GM18951 (cell line): Measurements from ENCODE around the gene CNTN5.

ENCODE experiments used
- POLR2A ChIP-seq: IDR thresholded peaks from 4 replicates; pipeline ENCODE4 v1.6.1; 2011; ENCODE audit warnings: mild to moderate bottlenecking; ENCODE audit not compliant: insufficient read length, insufficient read depth; ENCODE audit errors: extremely low read depth
- in situ Hi-C: fragments of 300-500 bp; cut with MboI; formaldehyde crosslinking; loops from one replicate; pipeline ENCODE4 v1.12.0; 2022; ENCODE audit warnings: low sequenced_read_pairs, mixed read lengths, inconsistent platforms; ENCODE audit not compliant: unreplicated experiment

The CNTN5 gene

GRCh38 chr11:99545616-99546015, 524.9 kb downstream of the CNTN5 start:
- in situ Hi-C loops: no loop called here
- no peak for TF ChIP-seq POLR2A

GRCh38 chr11:99548264-99548663, 527.5 kb downstream of the CNTN5 start:
- in situ Hi-C loops: no loop called here
- no peak for TF ChIP-seq POLR2A

- in situ Hi-C loops: no loop called here
- no peak for TF ChIP-seq POLR2A
Measured at GRCh38 chr11:99554232-99554903, 533.6 kb downstream of the CNTN5 start.

- no peak for TF ChIP-seq POLR2A
Measured at GRCh38 chr11:99555486-99555885, 534.7 kb downstream of the CNTN5 start.

GRCh38 chr11:99565333-99565732, 544.6 kb downstream of the CNTN5 start:
- in situ Hi-C loops: no loop called here
- TF ChIP-seq POLR2A: no peak

More at GRCh38 chr11:99555486-99555885, 534.7 kb downstream of the CNTN5 start:
- in situ Hi-C loops: no loop called here

- TF ChIP-seq POLR2A: no peak
- in situ Hi-C loops: no loop called here
Measured at GRCh38 chr11:99567334-99567956, 546.7 kb downstream of the CNTN5 start.

GRCh38 chr11:99568808-99569207, 548.1 kb downstream of the CNTN5 start:
- no peak for TF ChIP-seq POLR2A
- in situ Hi-C loops: no loop called here

GRCh38 chr11:99571094-99571493, 550.3 kb downstream of the CNTN5 start:
- in situ Hi-C loops: no loop called here
- no peak for TF ChIP-seq POLR2A

- in situ Hi-C loops: no loop called here
- no peak for TF ChIP-seq POLR2A
Measured at GRCh38 chr11:99584830-99585229, 564.1 kb downstream of the CNTN5 start.

- in situ Hi-C loops: no loop called here
- no peak for TF ChIP-seq POLR2A
Measured at GRCh38 chr11:99585606-99586005, 564.9 kb downstream of the CNTN5 start.

GRCh38 chr11:99589771-99590170, 569.0 kb downstream of the CNTN5 start:
- TF ChIP-seq POLR2A: no peak
- in situ Hi-C loops: no loop called here

GRCh38 chr11:99592266-99592665, 571.5 kb downstream of the CNTN5 start:
- TF ChIP-seq POLR2A: no peak
- in situ Hi-C loops: no loop called here

GRCh38 chr11:99593197-99593596, 572.4 kb downstream of the CNTN5 start:
- in situ Hi-C loops: no loop called here
- no peak for TF ChIP-seq POLR2A

- in situ Hi-C loops: no loop called here
- no peak for TF ChIP-seq POLR2A
Measured at GRCh38 chr11:99601179-99601578, 580.4 kb downstream of the CNTN5 start.

- in situ Hi-C loops: no loop called here
Measured at GRCh38 chr11:99614352-99614751, 593.6 kb downstream of the CNTN5 start.

GRCh38 chr11:99630629-99631028, 609.9 kb downstream of the CNTN5 start:
- in situ Hi-C loops: no loop called here
- TF ChIP-seq POLR2A: no peak

More at GRCh38 chr11:99614352-99614751, 593.6 kb downstream of the CNTN5 start:
- TF ChIP-seq POLR2A: no peak
